HUES48 (cell line): ENCODE measurements around the gene ARRDC2.

ENCODE experiments used
- H3K27ac ChIP-seq: one replicate; pipeline ENCODE4 v1.7.0; 2013; ENCODE audit warnings: low read depth, low read length, inconsistent platforms
- H3K27me3 ChIP-seq: 2 replicates; pipeline ENCODE4 v1.6.1; 2013; ENCODE audit warnings: mild to moderate bottlenecking, low read length; ENCODE audit not compliant: control insufficient read depth, insufficient read depth
- H3K36me3 ChIP-seq: 2 replicates; pipeline ENCODE4 v1.6.1; 2013; ENCODE audit warnings: low read length; ENCODE audit not compliant: control insufficient read depth, insufficient read depth
- H3K4me1 ChIP-seq: 2 replicates; pipeline ENCODE4 v1.6.1; 2013; ENCODE audit warnings: mild to moderate bottlenecking, low read length; ENCODE audit not compliant: control insufficient read depth, insufficient read depth
- H3K4me3 ChIP-seq: 2 replicates; pipeline ENCODE4 v1.5.1; 2013; ENCODE audit warnings: mild to moderate bottlenecking, low read depth, low read length
- H3K9ac ChIP-seq: 2 replicates; pipeline ENCODE4 v1.6.1; 2013; ENCODE audit warnings: mild to moderate bottlenecking, low read depth, low read length, moderate library complexity
- H3K9me3 ChIP-seq: 2 replicates; pipeline ENCODE4 v1.6.1; 2013; ENCODE audit warnings: low read length; ENCODE audit not compliant: control insufficient read depth, insufficient read depth

The ARRDC2 gene

DNA sequence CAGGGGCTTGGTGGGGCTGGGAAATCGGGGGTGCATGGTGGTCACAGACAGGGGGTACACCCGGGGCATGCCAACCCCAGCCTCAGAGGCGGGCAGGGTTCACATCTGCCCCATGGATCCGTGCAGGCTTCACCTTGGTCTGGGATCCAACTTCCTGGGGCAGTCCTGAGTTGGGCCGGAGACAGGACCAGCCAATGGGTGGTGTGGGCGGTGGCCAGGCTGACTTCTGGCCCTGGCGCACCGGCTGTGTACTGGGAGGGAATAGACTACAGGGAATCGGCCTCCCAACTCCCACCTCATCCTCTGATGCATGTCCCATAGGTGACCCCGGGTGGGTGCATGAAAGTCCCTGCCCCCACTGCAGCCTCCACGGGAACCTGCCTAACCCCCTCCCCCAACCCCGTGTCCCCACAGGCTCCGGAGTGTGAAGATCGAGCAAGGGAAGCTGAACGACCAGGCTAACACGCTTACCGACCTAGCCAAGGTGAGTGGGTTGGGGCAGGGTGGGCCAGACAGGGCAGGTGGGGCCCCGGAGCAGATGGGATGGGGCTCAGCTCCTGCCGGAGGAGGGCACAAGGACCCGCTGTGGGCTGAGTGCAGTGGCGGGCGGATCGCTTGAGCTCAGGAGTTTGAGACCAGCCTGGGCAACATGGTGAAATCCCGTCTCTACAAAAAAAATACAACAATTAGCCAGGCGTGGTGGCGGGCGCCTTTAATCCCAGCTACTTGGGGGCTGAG, 14.7 kb upstream of the ARRDC2 start:
- Histone ChIP-seq H3K36me3 (no peaks in the 10 kb centered on the region), H3K27me3 (no peaks in the 10 kb centered on the region), H3K9ac (no peak overlapping the region), H3K27ac (no peak overlapping the region), H3K9me3 (no peaks in the 10 kb centered on the region), H3K4me1 (peaks cover 3% of the 10 kb centered on the region; the same call in 1 of the 2 replicates), H3K4me3 (no peak overlapping the region)

DNA sequence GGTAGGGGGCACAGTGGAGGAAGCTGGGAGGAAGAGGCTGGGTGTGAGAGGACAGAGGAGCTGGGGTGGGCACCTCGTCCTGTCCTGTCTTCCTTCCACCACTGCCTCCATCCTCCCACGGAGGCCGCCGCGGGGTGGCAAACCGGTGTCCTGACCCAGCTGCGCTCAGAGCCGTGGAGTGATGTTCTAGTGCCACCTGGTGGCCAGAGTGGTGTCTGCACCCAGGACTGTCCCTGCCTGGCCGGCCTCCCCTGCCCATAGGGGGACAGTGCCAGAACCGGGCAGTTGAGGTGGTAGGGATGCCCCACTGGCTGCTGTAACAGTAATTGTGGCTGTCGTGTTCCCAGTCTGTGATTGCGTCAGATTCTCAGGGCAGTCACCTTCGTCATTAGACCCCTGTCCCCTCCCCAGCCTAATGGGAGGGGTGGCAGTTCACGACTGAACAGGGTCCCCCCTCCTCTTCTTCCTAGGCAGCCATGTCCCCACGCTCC, 11.1 kb upstream of the ARRDC2 start:
- H3K4me1 ChIP-seq = peaks cover 3% of the 10 kb centered on the region; the same call in 1 of the 2 replicates
- no peak overlapping the region for H3K27ac ChIP-seq
- no peak overlapping the region for H3K9ac ChIP-seq
- H3K4me3 ChIP-seq = no peak overlapping the region
- peaks cover 16% of the 10 kb centered on the region for H3K27me3 ChIP-seq
- no peaks in the 10 kb centered on the region for H3K9me3 ChIP-seq
- no peaks in the 10 kb centered on the region for H3K36me3 ChIP-seq

DNA sequence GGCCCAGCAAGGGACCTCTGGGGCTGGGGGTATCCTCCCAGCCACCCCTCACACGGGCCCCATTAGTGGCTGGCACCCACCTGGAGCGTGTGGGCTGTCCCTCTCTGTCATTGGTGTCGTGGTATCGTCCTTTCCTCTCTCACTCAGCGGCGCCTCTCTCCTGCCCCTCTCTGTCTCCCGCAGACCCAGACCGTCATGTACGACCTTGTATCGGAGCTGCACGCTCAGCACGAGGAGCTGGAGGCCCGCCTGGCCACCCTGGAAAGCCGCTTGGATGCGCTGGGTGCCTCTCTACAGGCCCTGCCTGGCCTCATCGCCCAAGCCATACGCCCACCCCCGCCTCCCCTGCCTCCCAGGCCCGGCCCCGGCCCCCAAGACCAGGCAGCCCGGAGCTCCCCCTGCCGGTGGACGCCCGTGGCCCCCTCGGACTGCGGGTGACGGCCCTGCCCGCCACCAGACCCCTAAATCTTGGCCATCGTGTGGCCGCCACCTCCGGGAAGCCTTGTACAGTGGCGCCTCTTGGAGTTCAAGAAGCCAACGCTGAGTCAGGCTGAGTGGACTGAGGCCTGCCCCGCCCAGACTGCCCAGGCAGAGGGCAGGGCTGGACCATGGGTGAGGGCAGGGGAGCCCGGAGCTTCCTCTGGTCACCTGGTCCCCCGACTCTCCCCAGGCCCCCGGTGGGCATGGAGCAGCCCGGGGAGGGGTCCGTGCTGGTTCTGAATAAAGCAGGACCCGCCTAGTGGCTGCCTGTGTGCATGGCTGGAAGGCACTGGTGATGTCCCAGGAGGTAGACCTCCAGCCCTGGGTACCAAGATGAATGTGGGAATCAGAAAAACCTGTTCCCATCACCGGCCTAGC, 9.8 kb upstream of the ARRDC2 start:
- Histone ChIP-seq H3K36me3 (no peaks in the 10 kb centered on the region), H3K4me3 (no peak overlapping the region), H3K4me1 (peaks cover 3% of the 10 kb centered on the region; the same call in 1 of the 2 replicates), H3K27me3 (peaks cover 21% of the 10 kb centered on the region), H3K9me3 (no peaks in the 10 kb centered on the region), H3K27ac (no peak overlapping the region), H3K9ac (no peak overlapping the region)

DNA sequence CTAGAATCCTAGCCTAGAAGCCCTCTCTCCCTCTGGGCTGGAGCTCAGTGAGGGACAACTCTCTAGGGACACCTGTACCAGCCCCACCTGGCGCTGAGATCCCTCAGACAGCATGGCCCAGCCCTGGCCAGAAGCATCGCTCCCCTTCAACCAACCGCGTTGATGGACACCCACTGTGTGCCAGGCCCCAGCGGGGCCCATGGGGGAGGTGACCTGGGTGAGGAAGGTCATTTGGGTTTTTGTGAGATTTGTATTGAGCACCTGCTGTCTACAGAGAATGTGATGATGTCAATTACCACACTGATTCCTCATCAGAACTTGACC, 9.2 kb upstream of the ARRDC2 start:
- H3K27ac ChIP-seq = no peak overlapping the region
- peaks cover 3% of the 10 kb centered on the region; the same call in 1 of the 2 replicates for H3K4me1 ChIP-seq
- H3K36me3 ChIP-seq = no peaks in the 10 kb centered on the region
- no peak overlapping the region for H3K4me3 ChIP-seq
- H3K9ac ChIP-seq = no peak overlapping the region
- H3K27me3 ChIP-seq = peaks cover 21% of the 10 kb centered on the region
- H3K9me3 ChIP-seq = no peaks in the 10 kb centered on the region

DNA sequence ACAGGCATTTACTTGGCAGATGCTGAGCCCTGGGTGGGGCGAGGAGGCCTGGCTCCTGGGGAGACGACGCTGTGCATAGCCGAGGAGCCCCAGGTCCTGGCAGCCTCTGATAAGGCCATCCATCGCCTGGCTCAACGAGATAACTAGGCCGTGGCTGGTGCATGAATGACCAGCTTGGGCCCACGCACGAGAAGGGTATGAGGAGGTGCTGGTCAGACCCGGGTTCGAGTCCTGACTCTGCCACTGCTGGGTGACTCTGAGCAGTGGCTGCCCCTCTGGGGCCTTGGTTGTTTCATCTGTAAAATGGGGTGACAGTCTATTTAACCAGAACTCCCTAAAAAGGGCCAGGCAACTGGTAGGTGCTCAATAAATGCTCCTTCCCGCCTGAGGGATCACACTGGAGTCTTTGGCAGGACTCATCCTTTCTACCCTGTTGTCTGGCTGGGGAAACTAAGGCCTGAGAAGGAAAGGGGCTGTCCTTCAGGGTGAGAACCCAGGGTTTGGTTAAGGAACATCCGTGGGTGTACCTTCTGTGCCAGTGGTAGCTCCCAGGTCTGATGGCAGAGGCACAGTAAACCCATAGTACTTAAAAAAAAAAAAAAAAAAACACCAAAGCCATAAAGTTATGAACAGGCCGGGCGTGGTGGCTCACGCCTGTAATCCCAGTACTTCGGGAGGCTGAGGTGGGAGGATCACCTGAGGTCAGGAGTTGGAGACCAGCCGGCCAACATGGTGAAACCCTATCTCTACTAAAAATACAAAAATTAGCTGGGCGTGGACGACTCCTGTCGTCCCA, 8.1 kb upstream of the ARRDC2 start:
- peaks cover 21% of the 10 kb centered on the region for H3K27me3 ChIP-seq
- H3K4me3 ChIP-seq = no peak overlapping the region
- H3K27ac ChIP-seq = no peak overlapping the region
- H3K9me3 ChIP-seq = no peaks in the 10 kb centered on the region
- H3K4me1 ChIP-seq = peaks cover 3% of the 10 kb centered on the region; the same call in 1 of the 2 replicates
- no peaks in the 10 kb centered on the region for H3K36me3 ChIP-seq
- no peak overlapping the region for H3K9ac ChIP-seq

DNA sequence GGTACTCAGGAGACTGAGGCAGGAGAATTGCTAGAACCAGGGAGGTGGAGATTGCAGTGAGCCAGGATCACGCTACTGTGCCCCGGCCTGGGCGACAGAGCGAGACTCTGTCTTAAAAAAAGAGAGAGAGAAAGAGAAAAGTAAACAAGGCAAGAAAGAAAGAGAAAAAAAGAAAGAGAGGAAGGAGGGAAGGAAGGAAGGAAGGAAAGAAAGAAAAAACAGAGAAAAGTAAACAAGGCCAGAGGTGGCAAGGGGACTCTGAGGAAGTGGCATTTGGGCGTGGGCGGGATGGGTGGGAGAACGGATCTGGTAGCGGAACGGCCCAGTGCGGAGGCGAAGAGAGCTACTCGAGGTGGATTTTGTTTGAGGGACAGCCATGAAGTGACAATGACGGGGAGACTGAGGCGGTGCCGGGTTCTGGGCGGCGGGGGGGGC, 7.5 kb upstream of the ARRDC2 start:
- Histone ChIP-seq H3K4me1 (peaks cover 3% of the 10 kb centered on the region; the same call in 1 of the 2 replicates), H3K36me3 (no peaks in the 10 kb centered on the region), H3K9me3 (no peaks in the 10 kb centered on the region), H3K27ac (no peak overlapping the region), H3K9ac (no peak overlapping the region), H3K4me3 (peak overlapping the region; percentile 65; the same call in 1 of the 2 replicates), H3K27me3 (peaks cover 21% of the 10 kb centered on the region)

DNA sequence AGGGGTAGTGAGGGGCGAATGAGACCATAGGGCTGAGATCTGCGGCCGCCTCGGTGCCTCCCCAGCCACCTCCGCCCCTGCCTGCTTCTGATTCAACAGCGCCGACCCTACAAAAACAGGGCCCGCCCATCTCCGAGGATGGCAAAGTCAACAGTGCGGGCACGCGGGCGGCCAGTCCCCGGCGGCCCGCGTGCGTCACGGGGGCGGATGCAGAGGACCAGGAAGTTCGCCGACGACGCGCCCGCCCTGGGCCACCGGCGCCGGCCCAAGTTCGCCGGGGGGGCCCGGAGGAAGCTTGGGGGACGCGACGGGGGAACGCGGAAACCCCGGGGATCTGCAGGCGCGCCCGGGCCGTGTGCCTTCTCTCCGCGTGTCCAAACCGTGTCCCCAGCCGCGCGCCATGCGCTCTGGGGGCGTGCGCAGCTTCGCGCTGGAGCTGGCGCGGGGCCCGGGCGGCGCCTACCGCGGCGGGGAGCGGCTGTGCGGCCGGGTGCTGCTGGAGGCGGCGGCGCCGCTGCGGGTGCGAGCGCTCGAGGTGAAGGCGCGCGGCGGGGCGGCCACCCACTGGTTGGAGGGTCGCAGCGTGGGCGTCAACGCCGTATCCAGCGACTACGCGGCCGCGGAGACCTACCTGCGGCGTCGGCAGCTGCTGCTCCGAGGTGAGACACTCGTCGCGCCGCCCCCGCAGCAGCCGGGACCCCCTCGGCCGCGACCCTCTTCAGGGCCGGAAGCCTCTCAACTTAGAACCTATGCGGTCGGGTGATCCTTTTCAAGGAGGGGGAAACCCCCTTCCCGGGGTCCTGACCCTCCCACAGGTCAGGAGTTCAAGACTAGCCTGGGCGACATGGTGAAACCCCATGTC, 6.8 kb upstream of the ARRDC2 start:
- Histone ChIP-seq H3K36me3 (no peaks in the 10 kb centered on the region), H3K27me3 (peaks cover 21% of the 10 kb centered on the region), H3K4me1 (peaks cover 3% of the 10 kb centered on the region; the same call in 1 of the 2 replicates), H3K9me3 (no peaks in the 10 kb centered on the region), H3K9ac (peak overlapping the region; percentile 70; the same call in 1 of the 2 replicates), H3K4me3 (peak overlapping the region; percentile 65), H3K27ac (no peak overlapping the region)

DNA sequence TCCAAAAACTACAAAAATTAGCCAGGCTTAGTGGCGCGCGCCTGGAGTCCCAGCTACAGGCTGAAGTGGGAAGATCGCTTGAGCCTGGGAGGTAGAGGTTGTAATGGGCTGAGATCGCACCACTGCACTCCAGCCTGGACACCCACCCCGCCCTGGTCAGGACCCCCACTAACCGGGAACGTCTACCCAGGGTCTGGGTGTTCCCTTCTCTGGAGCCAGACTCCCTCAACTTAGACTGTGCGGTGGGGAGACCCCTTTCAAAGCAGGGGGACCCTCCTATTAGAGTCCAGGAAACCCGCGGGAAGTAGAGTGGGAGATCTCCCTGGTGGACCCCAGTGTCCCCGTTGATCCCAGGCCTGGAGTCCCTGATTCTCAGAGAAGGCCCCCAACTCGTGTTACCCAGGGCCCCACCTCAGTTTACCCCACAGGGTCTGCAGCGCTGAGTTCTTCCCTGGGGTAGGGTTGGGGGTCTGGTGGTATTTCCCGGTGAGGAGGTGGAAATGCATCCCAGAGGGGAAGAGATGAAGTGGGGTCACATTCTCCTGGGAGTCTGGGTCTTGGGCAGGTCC, 6.1 kb upstream of the ARRDC2 start:
- no peak overlapping the region for H3K9ac ChIP-seq
- H3K4me1 ChIP-seq = peaks cover 3% of the 10 kb centered on the region; the same call in 1 of the 2 replicates
- H3K9me3 ChIP-seq = no peaks in the 10 kb centered on the region
- H3K36me3 ChIP-seq = no peaks in the 10 kb centered on the region
- H3K27me3 ChIP-seq = peaks cover 21% of the 10 kb centered on the region
- peak overlapping the region; percentile 65; the same call in 1 of the 2 replicates for H3K4me3 ChIP-seq
- no peak overlapping the region for H3K27ac ChIP-seq

DNA sequence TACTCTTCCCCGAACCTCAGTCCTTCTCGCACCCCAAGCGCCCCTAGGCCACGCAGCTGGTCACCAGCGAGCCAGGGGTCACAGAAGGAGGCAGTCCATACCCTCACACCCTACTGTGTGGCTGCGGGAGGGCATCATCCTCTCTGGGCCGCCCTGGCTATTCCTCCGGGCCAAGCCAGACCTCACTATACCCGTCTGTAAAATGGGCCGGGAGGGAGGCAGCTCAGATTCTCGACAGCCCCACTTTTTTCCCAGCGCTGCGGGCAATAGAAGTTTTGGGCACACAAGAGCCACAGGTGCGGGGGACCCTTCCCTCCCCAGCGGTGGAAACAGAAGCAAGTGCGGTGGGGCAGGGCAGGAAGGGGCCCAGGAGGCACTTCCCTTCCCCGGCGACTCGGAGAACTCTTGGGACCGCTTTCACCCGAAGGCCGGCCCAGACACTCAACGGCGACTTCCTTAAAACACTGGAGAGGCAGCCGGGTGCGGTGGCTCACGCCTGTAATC, 5.6 kb upstream of the ARRDC2 start:
- H3K36me3 ChIP-seq = no peaks in the 10 kb centered on the region
- no peak overlapping the region for H3K9ac ChIP-seq
- no peak overlapping the region for H3K27ac ChIP-seq
- H3K4me1 ChIP-seq = peaks cover 3% of the 10 kb centered on the region; the same call in 1 of the 2 replicates
- no peaks in the 10 kb centered on the region for H3K9me3 ChIP-seq
- H3K27me3 ChIP-seq = peaks cover 21% of the 10 kb centered on the region
- H3K4me3 ChIP-seq = no peak overlapping the region
